PC-3 (cell line): ENCODE measurements around the gene ZFYVE9.

Experiments
- EZH2 ChIP-seq: fragments of 300-600 bp; sonication (generic); IDR thresholded peaks from one replicate; pipeline ENCODE4 v1.6.1; 2017; ENCODE audit warnings: antibody characterized with exemption, mild to moderate bottlenecking, low read length; ENCODE audit not compliant: unreplicated experiment
- TF ChIP-seq, protein P1 (sequence below): fragments of 300-600 bp; sonication (generic); conservative IDR thresholded peaks from 2 replicates; pipeline ENCODE4 v1.5.1; 2017; ENCODE audit warnings: antibody characterized with exemption, low read depth, mild to moderate bottlenecking, low read length

GRCh38 chr1:52204696-52205095, 62.8 kb downstream of the ZFYVE9 start:
- TF ChIP-seq, protein P1, sequence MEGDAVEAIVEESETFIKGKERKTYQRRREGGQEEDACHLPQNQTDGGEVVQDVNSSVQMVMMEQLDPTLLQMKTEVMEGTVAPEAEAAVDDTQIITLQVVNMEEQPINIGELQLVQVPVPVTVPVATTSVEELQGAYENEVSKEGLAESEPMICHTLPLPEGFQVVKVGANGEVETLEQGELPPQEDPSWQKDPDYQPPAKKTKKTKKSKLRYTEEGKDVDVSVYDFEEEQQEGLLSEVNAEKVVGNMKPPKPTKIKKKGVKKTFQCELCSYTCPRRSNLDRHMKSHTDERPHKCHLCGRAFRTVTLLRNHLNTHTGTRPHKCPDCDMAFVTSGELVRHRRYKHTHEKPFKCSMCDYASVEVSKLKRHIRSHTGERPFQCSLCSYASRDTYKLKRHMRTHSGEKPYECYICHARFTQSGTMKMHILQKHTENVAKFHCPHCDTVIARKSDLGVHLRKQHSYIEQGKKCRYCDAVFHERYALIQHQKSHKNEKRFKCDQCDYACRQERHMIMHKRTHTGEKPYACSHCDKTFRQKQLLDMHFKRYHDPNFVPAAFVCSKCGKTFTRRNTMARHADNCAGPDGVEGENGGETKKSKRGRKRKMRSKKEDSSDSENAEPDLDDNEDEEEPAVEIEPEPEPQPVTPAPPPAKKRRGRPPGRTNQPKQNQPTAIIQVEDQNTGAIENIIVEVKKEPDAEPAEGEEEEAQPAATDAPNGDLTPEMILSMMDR: no peak
- no peak for TF ChIP-seq EZH2
